ENCODE data around the gene RAB17.

Gene RAB17

GRCh38 chr2:237575869-237576862, 14.4 kb downstream of the RAB17 start:
- no peak for DNase-seq

- DNase-seq = no peak
Observed at GRCh38 chr2:237574894-237575868, 15.4 kb downstream of the RAB17 start.

- no peak for DNase-seq
Observed at GRCh38 chr2:237574467-237574866, 16.1 kb downstream of the RAB17 start.

- DNase-seq = no peak
Observed at GRCh38 chr2:237573721-237574415, 16.7 kb downstream of the RAB17 start.

GRCh38 chr2:237572742-237573101, 17.8 kb downstream of the RAB17 start:
- no peak for DNase-seq

- DNase-seq = peak; percentile 45
Observed at GRCh38 chr2:237572021-237572741, 18.4 kb downstream of the RAB17 start.

- DNase-seq = no peak
Observed at GRCh38 chr2:237571551-237571950, 19.0 kb downstream of the RAB17 start.

GRCh38 chr2:237570776-237571335, 19.7 kb downstream of the RAB17 start:
- no peak for DNase-seq

- no peak for DNase-seq
Observed at GRCh38 chr2:237569896-237570295, 20.6 kb downstream of the RAB17 start.

- DNase-seq = no peak
Observed at GRCh38 chr2:237569041-237569440, 21.5 kb downstream of the RAB17 start.

GRCh38 chr2:237568121-237568660, 22.3 kb downstream of the RAB17 start:
- DNase-seq = no peak

- no peak for DNase-seq
Observed at GRCh38 chr2:237567276-237568029, 23.1 kb downstream of the RAB17 start.

GRCh38 chr2:237566401-237567235, 23.9 kb downstream of the RAB17 start, which contains the start of gene PRLH:
Gene PRLH, plus strand, starts transcription at chr2:237566574. Its CDS starts 0 bp downstream, at chr2:237566574.
- DNase-seq = no peak

- DNase-seq = no peak
Observed at GRCh38 chr2:237565974-237566373, 24.6 kb downstream of the RAB17 start.

GRCh38 chr2:237564526-237565131, 25.9 kb downstream of the RAB17 start:
- DNase-seq = no peak

- no peak for DNase-seq
Observed at GRCh38 chr2:237563816-237564215, 26.7 kb downstream of the RAB17 start.

- DNase-seq = no peak
Observed at GRCh38 chr2:237561221-237561620, 29.3 kb downstream of the RAB17 start.

GRCh38 chr2:237558961-237559641, 31.4 kb downstream of the RAB17 start:
- peak; percentile 15 for DNase-seq

- no peak for DNase-seq
Observed at GRCh38 chr2:237557633-237558015, 32.9 kb downstream of the RAB17 start.
